Measurements from ENCODE around the gene PJA1. TPM values are rescaled to one million over a fixed set of nuclear protein-coding genes. Genes with fewer than 3 reads are reported as not detected.

Gene PJA1
- total RNA-seq, 1 donor from 2014 or later: 26.9 TPM

GRCh38 chrX:69148946-69149345, 16.3 kb downstream of the PJA1 start:
- no peaks in the 10 kb centered on the region for H3K27me3 ChIP-seq
- no peaks in the 10 kb centered on the region for H3K4me1 ChIP-seq
- intact Hi-C loops (cut with DNase I): no loop called here
- H3K4me3 ChIP-seq: no peak overlapping the region
- H3K36me3 ChIP-seq: no peaks in the 10 kb centered on the region
- H3K9me3 ChIP-seq: no peaks in the 10 kb centered on the region
- H3K27ac ChIP-seq: no peak overlapping the region
- DNase-seq (ENCODE audit: low spot score in 2 of 2): no peak
- no peak for TF ChIP-seq CTCF (IDR thresholded peaks at IDR 0.05)

GRCh38 chrX:69146739-69147138, 18.5 kb downstream of the PJA1 start:
- Histone ChIP-seq H3K27ac (no peak overlapping the region), H3K27me3 (no peaks in the 10 kb centered on the region), H3K36me3 (no peaks in the 10 kb centered on the region), H3K4me3 (no peak overlapping the region), H3K4me1 (no peaks in the 10 kb centered on the region), H3K9me3 (no peaks in the 10 kb centered on the region)
- no peak for TF ChIP-seq CTCF (IDR thresholded peaks at IDR 0.05)
- intact Hi-C loops (cut with DNase I): no loop called here
- no peak for DNase-seq (ENCODE audit: low spot score in 2 of 2)

DNA sequence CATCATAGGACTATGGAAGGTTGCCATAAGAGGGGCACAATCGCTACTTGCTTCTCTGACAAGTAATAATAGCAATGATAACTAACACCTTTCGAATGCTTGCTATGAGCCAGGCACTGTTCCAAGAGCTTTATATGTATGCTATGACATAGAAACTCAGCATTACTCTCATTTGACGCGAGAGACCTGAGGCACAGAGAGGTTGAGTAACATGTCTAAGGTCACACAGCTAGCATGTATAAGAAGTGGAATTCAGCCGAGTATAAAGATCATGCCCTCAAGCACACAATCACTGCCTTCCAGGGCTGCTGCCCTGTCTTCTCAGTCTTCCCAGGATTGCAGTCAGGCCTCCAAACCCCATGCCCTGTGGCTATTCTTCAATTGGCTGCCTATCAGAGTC, 19.5 kb downstream of the PJA1 start:
- no peaks in the 10 kb centered on the region for H3K4me1 ChIP-seq
- H3K27me3 ChIP-seq: no peaks in the 10 kb centered on the region
- no peak overlapping the region for H3K27ac ChIP-seq
- TF ChIP-seq CTCF (IDR thresholded peaks at IDR 0.05): no peak
- H3K36me3 ChIP-seq: no peaks in the 10 kb centered on the region
- DNase-seq (ENCODE audit: low spot score in 2 of 2): no peak
- H3K4me3 ChIP-seq: no peak overlapping the region
- intact Hi-C loops (cut with DNase I): no loop called here
- no peaks in the 10 kb centered on the region for H3K9me3 ChIP-seq

GRCh38 chrX:69144838-69145680, 20.2 kb downstream of the PJA1 start:
- Histone ChIP-seq H3K27ac (no peak overlapping the region), H3K4me1 (no peaks in the 10 kb centered on the region), H3K36me3 (no peaks in the 10 kb centered on the region), H3K27me3 (no peaks in the 10 kb centered on the region), H3K4me3 (no peak overlapping the region), H3K9me3 (no peaks in the 10 kb centered on the region)
- intact Hi-C loops (cut with DNase I): no loop called here
- DNase-seq (ENCODE audit: low spot score in 2 of 2): no peak
- TF ChIP-seq CTCF (IDR thresholded peaks at IDR 0.05): no peak

DNA sequence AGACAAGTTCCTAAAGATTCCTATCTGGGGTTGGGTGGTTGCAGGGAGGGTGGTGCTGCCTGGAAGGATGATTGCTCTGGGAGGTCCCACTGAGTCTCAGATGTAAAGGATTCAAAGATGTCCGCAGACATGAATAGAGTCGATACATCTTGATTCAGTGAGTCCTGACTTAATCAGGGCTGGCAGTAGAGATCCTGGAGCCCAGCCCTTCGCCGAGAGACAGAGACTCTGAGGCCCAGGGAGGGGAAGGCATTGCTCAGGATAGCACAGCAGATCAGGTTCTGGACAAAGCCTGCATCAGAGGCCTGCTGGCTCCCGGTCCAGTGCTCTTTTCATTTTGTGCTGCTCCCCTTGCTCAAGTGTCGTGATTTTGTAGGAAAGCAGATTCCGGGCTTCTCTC, 21.7 kb downstream of the PJA1 start:
- no peaks in the 10 kb centered on the region for H3K9me3 ChIP-seq
- no peaks in the 10 kb centered on the region for H3K27me3 ChIP-seq
- no peak overlapping the region for H3K27ac ChIP-seq
- no peak overlapping the region for H3K4me3 ChIP-seq
- no peak for DNase-seq (ENCODE audit: low spot score in 2 of 2)
- intact Hi-C loops (cut with DNase I): no loop called here
- no peaks in the 10 kb centered on the region for H3K4me1 ChIP-seq
- no peaks in the 10 kb centered on the region for H3K36me3 ChIP-seq
- TF ChIP-seq CTCF (IDR thresholded peaks at IDR 0.05): no peak

All from ascending aorta (tissue), 2 donors.